HFFc6 (cell line): ENCODE data around the gene PLA2G2E. TPM values are rescaled to one million over a fixed set of nuclear protein-coding genes. Genes with fewer than 3 reads are reported as not detected.
A peak's percentile ranks its signal among the peaks of the same experiment; 100 is the strongest.

Experiments
- DNase-seq: peaks from one replicate; pipeline ENCODE4 v3.0.0-alpha.2; 2018
- H3K27ac Mint-ChIP-seq: 2 replicates; pipeline ENCODE4 v1.8.0; 2020; ENCODE audit warnings: mild to moderate bottlenecking, mixed read lengths
- H3K27me3 Mint-ChIP-seq: 2 replicates; pipeline ENCODE4 v1.8.0; 2021; ENCODE audit warnings: mild to moderate bottlenecking, moderate library complexity, mixed read lengths; ENCODE audit not compliant: insufficient read depth
- H3K36me3 Mint-ChIP-seq: 2 replicates; pipeline ENCODE4 v1.8.0; 2021; ENCODE audit warnings: low read depth, mixed read lengths
- H3K4me1 Mint-ChIP-seq: 2 replicates; pipeline ENCODE4 v1.8.0; 2020; ENCODE audit warnings: low read depth, mixed read lengths
- H3K4me3 Mint-ChIP-seq: 2 replicates; pipeline ENCODE4 v1.8.0; 2020; ENCODE audit warnings: mild to moderate bottlenecking, moderate library complexity, mixed read lengths
- H3K9me3 Mint-ChIP-seq: 2 replicates; pipeline ENCODE4 v1.8.0; 2020; ENCODE audit warnings: mild to moderate bottlenecking, mixed read lengths
- CTCF ChIP-seq: fragments of 200-600 bp; sonication (generic); IDR thresholded peaks from 2 replicates; pipeline ENCODE4 v1.5.0; 2021; ENCODE audit warnings: antibody characterized with exemption, mild to moderate bottlenecking
- total RNA-seq, 6 experiments: library from RNA; stranded (reverse); fragmentation: NEBNext Ultra II Directional; extraction: Animal tissue kit (Norgen Biotek cat#: 25700); gene quantifications; 2 replicates in 1 of 6; 3 replicates in 5 of 6; pipeline ENCODE4 v1.2.3, GENCODE V29; 2021

Gene PLA2G2E
- total RNA-seq, 6 experiments from 2014 or later = not detected

GRCh38 chr1:19921310-19921709 is 2.1 kb downstream of the PLA2G2E start:
- Mint-ChIP-seq H3K9me3 (no peaks in the 10 kb centered on the region), H3K27ac (no peak overlapping the region), H3K27me3 (peaks cover 15% of the 10 kb centered on the region), H3K36me3 (no peaks in the 10 kb centered on the region), H3K4me1 (peaks cover 15% of the 10 kb centered on the region), H3K4me3 (no peak overlapping the region)
- no peak for DNase-seq
- no peak for TF ChIP-seq CTCF

GRCh38 chr1:19920132-19920710 is 3.2 kb downstream of the PLA2G2E start:
- no peak for DNase-seq
- Mint-ChIP-seq H3K4me3 (no peak overlapping the region), H3K27ac (no peak overlapping the region), H3K36me3 (no peaks in the 10 kb centered on the region), H3K27me3 (peaks cover 9% of the 10 kb centered on the region), H3K9me3 (no peaks in the 10 kb centered on the region), H3K4me1 (peaks cover 15% of the 10 kb centered on the region)
- TF ChIP-seq CTCF = no peak

- Mint-ChIP-seq H3K27me3 (peaks cover 5% of the 10 kb centered on the region), H3K4me3 (no peak overlapping the region), H3K4me1 (peaks cover 15% of the 10 kb centered on the region), H3K27ac (no peak overlapping the region), H3K9me3 (no peaks in the 10 kb centered on the region), H3K36me3 (no peaks in the 10 kb centered on the region)
- peak; percentile 95 for TF ChIP-seq CTCF
- peak; percentile 58 for DNase-seq
Measured at GRCh38 chr1:19918057-19918456, 5.4 kb downstream of the PLA2G2E start.

- no peak for DNase-seq
- H3K4me3 Mint-ChIP-seq = no peak overlapping the region
- peaks cover 25% of the 10 kb centered on the region for H3K36me3 Mint-ChIP-seq
- no peak overlapping the region for H3K27ac Mint-ChIP-seq
- TF ChIP-seq CTCF = no peak
- H3K9me3 Mint-ChIP-seq = no peaks in the 10 kb centered on the region
- H3K4me1 Mint-ChIP-seq = peaks cover 4% of the 10 kb centered on the region; the same call in 1 of the 2 replicates
- peaks cover 3% of the 10 kb centered on the region; the same call in 1 of the 2 replicates for H3K27me3 Mint-ChIP-seq
Measured at GRCh38 chr1:19910650-19911049, 12.8 kb downstream of the PLA2G2E start.

GRCh38 chr1:19909971-19910370 is 13.4 kb downstream of the PLA2G2E start:
- TF ChIP-seq CTCF = no peak
- Mint-ChIP-seq H3K27me3 (peaks cover 5% of the 10 kb centered on the region), H3K36me3 (peaks cover 28% of the 10 kb centered on the region), H3K4me3 (no peak overlapping the region), H3K4me1 (peaks cover 4% of the 10 kb centered on the region; the same call in 1 of the 2 replicates), H3K9me3 (no peaks in the 10 kb centered on the region), H3K27ac (no peak overlapping the region)
- no peak for DNase-seq
